ENCODE data around the gene CDS2.

- TF ChIP-seq CTCF (IDR thresholded peaks at IDR 0.05), result no peak
- no peak for TF ChIP-seq POLR2A (IDR thresholded peaks at IDR 0.05)
Observed at GRCh38 chr20:5168651-5169396, 42.0 kb downstream of the CDS2 start.

All from lower leg skin (tissue), 3 donors.